ENCODE results near the gene ENTREP3.
A peak's percentile ranks its signal among the peaks of the same experiment; 100 is the strongest.

Gene ENTREP3

GRCh38 chr1:155210314-155211104, 44.8 kb downstream of the ENTREP3 start:
- H3K4me3 ChIP-seq (ENCODE audit: low read length), result no peak overlapping the region
- DNase-seq (ENCODE audit: low read depth), result no peak
- no peak for TF ChIP-seq CTCF (conservative IDR thresholded peaks at IDR 0.05; ENCODE audit: low read depth, low read length)

- DNase-seq (ENCODE audit: low read depth), result no peak
- peak overlapping the region; percentile 91 for H3K4me3 ChIP-seq (ENCODE audit: low read length)
- no peak for TF ChIP-seq CTCF (conservative IDR thresholded peaks at IDR 0.05; ENCODE audit: low read depth, low read length)
Measured at GRCh38 chr1:155209312-155209721, 46.0 kb downstream of the ENTREP3 start.

- peak within 1 kb of the TSS; percentile 91 for H3K4me3 ChIP-seq (ENCODE audit: low read length)
- no peak for TF ChIP-seq CTCF (conservative IDR thresholded peaks at IDR 0.05; ENCODE audit: low read depth, low read length)
- no peak for DNase-seq (ENCODE audit: low read depth)
Measured at GRCh38 chr1:155208541-155209311, 46.6 kb downstream of the ENTREP3 start, which contains the start of gene MTX1. MTX1 (plus strand) TSS chr1:155208695; CDS start chr1:155208805, 110 bp downstream.

GRCh38 chr1:155207806-155208540, 47.3 kb downstream of the ENTREP3 start, which contains the start of gene THBS3:
THBS3 (minus strand) TSS chr1:155207897; CDS start chr1:155207876, 21 bp downstream.
- peak within 1 kb of the TSS; percentile 91 for H3K4me3 ChIP-seq (ENCODE audit: low read length)
- TF ChIP-seq CTCF (conservative IDR thresholded peaks at IDR 0.05; ENCODE audit: low read depth, low read length), result no peak
- DNase-seq (ENCODE audit: low read depth), result no peak

GRCh38 chr1:155206891-155207805, 48.1 kb downstream of the ENTREP3 start:
- peak overlapping the region; percentile 91 for H3K4me3 ChIP-seq (ENCODE audit: low read length)
- no peak for DNase-seq (ENCODE audit: low read depth)
- peak; percentile 93 for TF ChIP-seq CTCF (conservative IDR thresholded peaks at IDR 0.05; ENCODE audit: low read depth, low read length)

- no peak overlapping the region for H3K4me3 ChIP-seq (ENCODE audit: low read length)
- no peak for TF ChIP-seq CTCF (conservative IDR thresholded peaks at IDR 0.05; ENCODE audit: low read depth, low read length)
- DNase-seq (ENCODE audit: low read depth), result no peak
Measured at GRCh38 chr1:155205969-155206593, 49.2 kb downstream of the ENTREP3 start.

Data from retinal pigment epithelial cell (primary cell).